ES-I3 (cell line): ENCODE results near the gene KCNAB2.

ENCODE experiments used
- H3K36me3 ChIP-seq: 2 replicates; pipeline ENCODE4 v1.6.1; 2013; ENCODE audit warnings: mild to moderate bottlenecking, low read length, control low read depth, moderate library complexity; ENCODE audit not compliant: insufficient read depth
- H3K4me1 ChIP-seq: 2 replicates; pipeline ENCODE4 v1.6.1; 2013; ENCODE audit warnings: mild to moderate bottlenecking, control low read depth, low read length; ENCODE audit not compliant: insufficient read depth
- H3K9ac ChIP-seq: 2 replicates; pipeline ENCODE4 v1.6.1; 2013; ENCODE audit warnings: low read depth, mild to moderate bottlenecking, low read length, moderate library complexity
- H3K9me3 ChIP-seq: 2 replicates; pipeline ENCODE4 v1.6.1; 2013; ENCODE audit warnings: mild to moderate bottlenecking, low read length, moderate library complexity; ENCODE audit not compliant: control insufficient read depth, insufficient read depth

The KCNAB2 gene

GRCh38 chr1:6126028-6126427 lies 80.3 kb downstream of the KCNAB2 start:
- Histone ChIP-seq H3K9ac (no peak overlapping the region), H3K4me1 (no peaks in the 10 kb centered on the region), H3K36me3 (no peaks in the 10 kb centered on the region; the same call in 1 of the 2 replicates), H3K9me3 (no peaks in the 10 kb centered on the region)

DNA sequence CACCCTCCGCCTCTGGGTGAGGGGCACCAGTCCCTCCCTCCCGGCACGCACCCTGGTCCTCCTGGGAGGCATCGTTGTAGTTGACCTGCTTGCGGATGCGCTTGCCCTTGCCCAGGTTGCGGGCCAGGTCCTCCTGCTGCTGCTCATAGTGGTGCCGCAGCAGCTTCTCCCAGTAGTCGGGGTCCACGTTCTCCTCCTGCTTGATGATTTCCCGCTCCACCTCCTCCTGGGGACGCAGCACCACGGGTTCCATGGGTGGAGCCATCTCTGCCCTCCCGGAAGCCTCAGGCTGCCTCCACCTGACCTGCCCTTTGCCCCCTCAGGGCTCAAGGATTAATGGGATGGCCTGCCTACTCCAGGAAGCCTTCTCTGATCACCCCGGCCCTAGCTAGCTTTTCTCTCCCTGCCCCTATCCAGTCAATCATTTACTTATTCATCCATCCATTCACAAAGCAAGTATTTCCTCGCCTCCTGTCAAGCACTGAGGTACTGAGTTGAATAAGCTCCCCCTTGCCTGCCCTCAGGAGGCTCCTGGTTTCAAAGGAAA lies 80.9 kb downstream of the KCNAB2 start:
- Histone ChIP-seq H3K9ac (no peak overlapping the region), H3K9me3 (no peaks in the 10 kb centered on the region), H3K4me1 (no peaks in the 10 kb centered on the region), H3K36me3 (no peaks in the 10 kb centered on the region; the same call in 1 of the 2 replicates)

- Histone ChIP-seq H3K36me3 (no peaks in the 10 kb centered on the region; the same call in 1 of the 2 replicates), H3K9me3 (no peaks in the 10 kb centered on the region; the same call in 1 of the 2 replicates), H3K9ac (no peak overlapping the region), H3K4me1 (no peaks in the 10 kb centered on the region)
Measured at GRCh38 chr1:6127587-6128163, 82.0 kb downstream of the KCNAB2 start.

GRCh38 chr1:6128276-6129081 lies 82.8 kb downstream of the KCNAB2 start:
- H3K9ac ChIP-seq, result no peak overlapping the region
- no peaks in the 10 kb centered on the region for H3K4me1 ChIP-seq
- H3K36me3 ChIP-seq, result no peaks in the 10 kb centered on the region; the same call in 1 of the 2 replicates
- no peaks in the 10 kb centered on the region; the same call in 1 of the 2 replicates for H3K9me3 ChIP-seq

GRCh38 chr1:6129313-6129712 lies 83.6 kb downstream of the KCNAB2 start:
- no peaks in the 10 kb centered on the region for H3K4me1 ChIP-seq
- no peak overlapping the region for H3K9ac ChIP-seq
- no peaks in the 10 kb centered on the region; the same call in 1 of the 2 replicates for H3K9me3 ChIP-seq
- H3K36me3 ChIP-seq, result no peaks in the 10 kb centered on the region; the same call in 1 of the 2 replicates

GRCh38 chr1:6130036-6130435 lies 84.3 kb downstream of the KCNAB2 start:
- H3K9ac ChIP-seq, result no peak overlapping the region

GRCh38 chr1:6130596-6130995 lies 84.9 kb downstream of the KCNAB2 start:
- Histone ChIP-seq H3K9me3 (no peaks in the 10 kb centered on the region; the same call in 1 of the 2 replicates), H3K9ac (no peak overlapping the region), H3K4me1 (no peaks in the 10 kb centered on the region), H3K36me3 (no peaks in the 10 kb centered on the region; the same call in 1 of the 2 replicates)

More at GRCh38 chr1:6130036-6130435, 84.3 kb downstream of the KCNAB2 start:
- H3K4me1 ChIP-seq, result no peaks in the 10 kb centered on the region
- H3K9me3 ChIP-seq, result no peaks in the 10 kb centered on the region; the same call in 1 of the 2 replicates
- no peaks in the 10 kb centered on the region; the same call in 1 of the 2 replicates for H3K36me3 ChIP-seq

DNA sequence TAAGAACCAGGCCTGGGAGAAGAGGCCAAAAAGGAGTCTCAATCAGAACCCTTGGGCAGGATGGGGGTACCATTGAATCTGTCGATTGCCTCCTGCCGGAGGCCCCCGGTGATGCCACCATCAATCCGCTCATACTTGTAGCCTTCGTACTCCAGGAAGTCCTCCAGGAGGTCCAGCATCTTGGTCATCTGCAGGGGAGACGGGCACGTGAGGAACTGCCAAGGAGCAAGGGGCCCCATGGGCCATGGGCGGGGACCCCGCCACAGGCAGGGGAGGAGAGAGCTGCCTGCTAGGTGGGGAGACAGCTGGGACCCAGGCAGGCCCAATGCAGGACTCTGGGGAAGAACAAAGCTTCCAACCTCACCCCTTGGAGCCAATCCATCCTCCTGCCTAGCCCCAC lies 85.9 kb downstream of the KCNAB2 start:
- H3K36me3 ChIP-seq, result no peaks in the 10 kb centered on the region; the same call in 1 of the 2 replicates
- no peak overlapping the region for H3K9ac ChIP-seq
- no peaks in the 10 kb centered on the region for H3K4me1 ChIP-seq
- no peaks in the 10 kb centered on the region; the same call in 1 of the 2 replicates for H3K9me3 ChIP-seq

DNA sequence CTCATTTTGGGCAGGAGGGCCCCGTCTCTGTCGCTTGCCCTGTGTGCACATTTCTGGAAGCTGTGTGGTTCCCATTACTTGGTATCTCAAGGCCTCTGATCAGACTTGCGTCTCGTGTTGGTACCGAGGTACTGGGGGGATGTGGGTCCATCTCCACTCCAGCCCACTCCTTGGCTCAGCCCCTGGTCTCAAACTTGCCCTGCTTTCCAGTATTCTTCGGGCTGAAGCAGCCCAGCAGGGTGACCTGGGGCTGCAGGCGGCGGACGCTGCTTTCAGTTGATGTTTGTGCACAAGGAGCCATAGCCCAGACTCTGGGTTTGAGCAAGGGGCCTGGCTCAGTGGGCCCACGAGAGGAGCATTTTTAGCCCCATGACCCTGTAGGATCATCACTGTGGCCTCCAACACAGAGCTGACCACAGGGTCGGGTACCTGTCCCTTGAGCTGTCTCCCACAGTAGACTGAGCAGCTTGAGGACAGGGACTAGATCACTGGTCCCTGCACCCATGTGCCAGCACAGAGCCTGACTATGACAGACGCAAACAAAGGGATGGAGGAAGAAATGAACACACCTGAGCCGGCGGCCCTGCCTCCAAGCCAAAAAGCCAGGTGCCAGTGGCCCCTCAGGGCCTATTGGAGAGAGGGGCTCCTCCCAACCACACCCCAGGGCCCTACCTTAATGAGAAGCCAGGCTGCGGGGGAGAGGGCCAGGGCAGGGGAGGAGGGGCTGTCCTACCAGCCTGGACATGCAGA lies 87.6 kb downstream of the KCNAB2 start:
- Histone ChIP-seq H3K9me3 (no peaks in the 10 kb centered on the region; the same call in 1 of the 2 replicates), H3K4me1 (no peaks in the 10 kb centered on the region), H3K36me3 (no peaks in the 10 kb centered on the region; the same call in 1 of the 2 replicates), H3K9ac (no peak overlapping the region)

GRCh38 chr1:6134206-6134605 lies 88.5 kb downstream of the KCNAB2 start:
- Histone ChIP-seq H3K36me3 (no peaks in the 10 kb centered on the region; the same call in 1 of the 2 replicates), H3K9ac (no peak overlapping the region), H3K9me3 (no peaks in the 10 kb centered on the region; the same call in 1 of the 2 replicates), H3K4me1 (no peaks in the 10 kb centered on the region)

DNA sequence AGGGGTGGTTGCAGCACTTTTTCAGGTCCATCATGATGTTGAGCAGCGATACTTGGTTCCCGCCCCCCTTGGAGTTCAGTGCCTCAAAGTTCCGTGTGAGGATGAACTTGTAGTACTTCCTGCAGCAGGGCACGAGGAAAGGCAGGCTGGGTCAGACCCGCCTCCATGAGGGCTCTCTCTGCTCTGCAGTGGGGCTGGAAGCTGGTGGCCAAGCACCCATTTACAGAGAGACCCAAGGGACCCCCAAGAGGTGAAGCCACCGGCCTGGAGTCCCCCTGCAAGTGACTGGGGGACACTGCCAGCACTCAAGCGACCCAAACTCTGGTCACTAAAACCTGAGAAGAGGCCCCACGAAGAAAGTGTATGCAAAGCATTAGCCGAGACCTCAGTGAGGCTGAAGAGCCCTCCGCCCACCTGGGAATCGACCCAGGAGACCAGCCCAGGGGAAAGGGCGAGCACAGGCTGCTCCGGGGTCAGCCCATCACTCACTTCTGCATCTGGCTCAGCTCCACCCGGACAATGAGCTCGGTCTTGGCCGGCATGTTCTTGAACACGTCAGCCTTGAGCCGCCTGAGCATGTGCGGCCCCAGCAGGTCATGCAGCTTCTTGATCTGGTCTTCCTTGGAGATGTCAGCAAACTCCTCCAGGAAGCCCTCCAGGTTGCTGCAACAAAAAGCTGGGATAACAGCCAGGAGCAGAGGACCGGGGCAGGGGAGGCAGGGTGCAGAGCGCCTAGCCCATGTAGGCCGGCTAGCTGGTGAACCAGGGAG lies 89.2 kb downstream of the KCNAB2 start:
- H3K9me3 ChIP-seq, result no peaks in the 10 kb centered on the region; the same call in 1 of the 2 replicates
- no peaks in the 10 kb centered on the region for H3K4me1 ChIP-seq
- H3K36me3 ChIP-seq, result no peaks in the 10 kb centered on the region
- H3K9ac ChIP-seq, result no peak overlapping the region

GRCh38 chr1:6136516-6137220 lies 91.0 kb downstream of the KCNAB2 start:
- Histone ChIP-seq H3K9ac (no peak overlapping the region), H3K9me3 (no peaks in the 10 kb centered on the region; the same call in 1 of the 2 replicates), H3K4me1 (no peaks in the 10 kb centered on the region), H3K36me3 (no peaks in the 10 kb centered on the region)

DNA sequence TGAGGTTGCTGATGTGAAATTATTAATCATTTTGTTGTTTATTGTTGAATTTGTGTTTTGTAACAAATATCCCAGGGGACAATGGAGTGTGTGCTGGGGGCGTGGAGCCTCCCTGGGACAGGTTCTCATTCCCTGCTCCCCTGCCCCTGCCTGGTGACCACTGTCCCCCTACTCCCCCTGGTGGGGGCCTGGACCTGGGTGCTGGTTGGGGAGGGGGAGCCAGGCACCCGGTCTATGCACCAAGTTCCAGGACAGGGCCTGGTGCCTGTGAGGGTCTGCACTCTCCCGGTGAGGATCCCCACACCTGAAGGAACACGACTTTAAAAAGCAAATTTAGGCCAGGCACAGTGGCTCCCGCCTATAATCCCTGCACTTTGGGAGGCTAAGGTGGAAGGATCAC lies 92.1 kb downstream of the KCNAB2 start:
- Histone ChIP-seq H3K4me1 (no peaks in the 10 kb centered on the region), H3K9me3 (no peaks in the 10 kb centered on the region), H3K36me3 (no peaks in the 10 kb centered on the region), H3K9ac (no peak overlapping the region)
